HFFc6 (cell line): ENCODE measurements around the gene LOXHD1. TPM values are rescaled to one million over a fixed set of nuclear protein-coding genes. Genes with fewer than 3 reads are reported as not detected.

Experiments
- DNase-seq: peaks from one replicate; pipeline ENCODE4 v3.0.0-alpha.2; 2018
- H3K27ac Mint-ChIP-seq: 2 replicates; pipeline ENCODE4 v1.8.0; 2020; ENCODE audit warnings: mild to moderate bottlenecking, mixed read lengths
- H3K27me3 Mint-ChIP-seq: 2 replicates; pipeline ENCODE4 v1.8.0; 2021; ENCODE audit warnings: mild to moderate bottlenecking, moderate library complexity, mixed read lengths; ENCODE audit not compliant: insufficient read depth
- H3K36me3 Mint-ChIP-seq: 2 replicates; pipeline ENCODE4 v1.8.0; 2021; ENCODE audit warnings: low read depth, mixed read lengths
- H3K4me1 Mint-ChIP-seq: 2 replicates; pipeline ENCODE4 v1.8.0; 2020; ENCODE audit warnings: low read depth, mixed read lengths
- H3K4me3 Mint-ChIP-seq: 2 replicates; pipeline ENCODE4 v1.8.0; 2020; ENCODE audit warnings: mild to moderate bottlenecking, moderate library complexity, mixed read lengths
- H3K9me3 Mint-ChIP-seq: 2 replicates; pipeline ENCODE4 v1.8.0; 2020; ENCODE audit warnings: mild to moderate bottlenecking, mixed read lengths
- total RNA-seq, 6 experiments: library from RNA; stranded (reverse); fragmentation: NEBNext Ultra II Directional; extraction: Animal tissue kit (Norgen Biotek cat#: 25700); gene quantifications; 2 replicates in 1 of 6; 3 replicates in 5 of 6; pipeline ENCODE4 v1.2.3, GENCODE V29; 2021
- TF ChIP-seq, protein P1 (sequence below): fragments of 200-600 bp; sonication (generic); IDR thresholded peaks from 2 replicates; pipeline ENCODE4 v1.5.0; 2021; ENCODE audit warnings: antibody characterized with exemption, mild to moderate bottlenecking

The LOXHD1 gene
- total RNA-seq, 6 experiments from 2014 or later = not detected

DNA sequence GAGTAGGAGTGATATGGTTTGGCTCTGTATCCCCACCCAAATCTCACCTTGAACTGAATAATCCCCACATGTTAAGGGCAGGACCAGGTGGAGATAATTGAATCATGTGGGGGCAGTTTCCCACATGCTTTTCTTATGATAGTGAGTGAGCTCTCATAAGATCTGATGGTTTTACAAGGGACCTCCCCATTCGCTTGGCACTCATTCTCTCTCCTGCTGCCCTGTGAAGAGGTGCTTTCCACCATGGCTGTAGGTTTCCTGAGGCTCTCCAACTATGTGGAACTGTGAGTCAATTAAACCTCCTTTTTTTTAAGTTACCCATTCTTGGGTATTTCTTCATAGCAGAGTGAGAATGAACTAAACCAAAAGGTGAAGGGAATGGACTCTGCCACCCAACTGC is 207.5 kb downstream of the LOXHD1 start:
- Mint-ChIP-seq H3K27me3 (peaks cover 9% of the 10 kb centered on the region), H3K36me3 (no peaks in the 10 kb centered on the region), H3K4me1 (peaks cover 6% of the 10 kb centered on the region; the same call in 1 of the 2 replicates), H3K27ac (no peak overlapping the region), H3K4me3 (no peak overlapping the region), H3K9me3 (no peaks in the 10 kb centered on the region)
- TF ChIP-seq, protein P1, sequence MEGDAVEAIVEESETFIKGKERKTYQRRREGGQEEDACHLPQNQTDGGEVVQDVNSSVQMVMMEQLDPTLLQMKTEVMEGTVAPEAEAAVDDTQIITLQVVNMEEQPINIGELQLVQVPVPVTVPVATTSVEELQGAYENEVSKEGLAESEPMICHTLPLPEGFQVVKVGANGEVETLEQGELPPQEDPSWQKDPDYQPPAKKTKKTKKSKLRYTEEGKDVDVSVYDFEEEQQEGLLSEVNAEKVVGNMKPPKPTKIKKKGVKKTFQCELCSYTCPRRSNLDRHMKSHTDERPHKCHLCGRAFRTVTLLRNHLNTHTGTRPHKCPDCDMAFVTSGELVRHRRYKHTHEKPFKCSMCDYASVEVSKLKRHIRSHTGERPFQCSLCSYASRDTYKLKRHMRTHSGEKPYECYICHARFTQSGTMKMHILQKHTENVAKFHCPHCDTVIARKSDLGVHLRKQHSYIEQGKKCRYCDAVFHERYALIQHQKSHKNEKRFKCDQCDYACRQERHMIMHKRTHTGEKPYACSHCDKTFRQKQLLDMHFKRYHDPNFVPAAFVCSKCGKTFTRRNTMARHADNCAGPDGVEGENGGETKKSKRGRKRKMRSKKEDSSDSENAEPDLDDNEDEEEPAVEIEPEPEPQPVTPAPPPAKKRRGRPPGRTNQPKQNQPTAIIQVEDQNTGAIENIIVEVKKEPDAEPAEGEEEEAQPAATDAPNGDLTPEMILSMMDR = no peak
- no peak for DNase-seq

GRCh38 chr18:46449033-46449432 is 208.0 kb downstream of the LOXHD1 start:
- no peaks in the 10 kb centered on the region for H3K36me3 Mint-ChIP-seq

DNA sequence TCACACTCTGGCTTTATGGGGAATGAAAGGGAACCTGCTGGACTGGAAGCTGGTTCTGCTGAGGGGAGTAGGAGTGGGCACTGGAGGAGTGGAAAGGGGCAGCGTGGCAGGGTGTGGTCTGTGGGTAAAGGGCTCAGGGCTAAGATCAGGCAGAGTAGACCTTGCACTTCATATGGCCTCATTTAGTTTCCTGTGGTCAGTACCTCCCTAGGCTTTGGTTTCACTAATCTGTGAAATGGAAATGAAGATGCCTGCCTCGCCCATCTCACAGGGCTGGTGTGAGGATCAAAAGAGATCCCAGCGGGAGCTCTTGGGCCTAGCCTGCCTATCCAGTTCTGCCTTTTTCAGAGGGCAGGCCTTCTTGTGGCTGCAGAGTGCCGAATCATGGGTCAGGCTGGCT is 208.7 kb downstream of the LOXHD1 start:
- no peaks in the 10 kb centered on the region for H3K9me3 Mint-ChIP-seq
- no peak overlapping the region for H3K4me3 Mint-ChIP-seq
- no peaks in the 10 kb centered on the region for H3K36me3 Mint-ChIP-seq
- no peak for DNase-seq
- H3K27me3 Mint-ChIP-seq = peaks cover 9% of the 10 kb centered on the region
- peaks cover 6% of the 10 kb centered on the region; the same call in 1 of the 2 replicates for H3K4me1 Mint-ChIP-seq
- TF ChIP-seq, protein P1 = no peak
- no peak overlapping the region for H3K27ac Mint-ChIP-seq

More at GRCh38 chr18:46449033-46449432, 208.0 kb downstream of the LOXHD1 start:
- TF ChIP-seq, protein P1 = no peak
- Mint-ChIP-seq H3K9me3 (no peaks in the 10 kb centered on the region), H3K27ac (no peak overlapping the region), H3K4me1 (peaks cover 6% of the 10 kb centered on the region; the same call in 1 of the 2 replicates), H3K4me3 (no peak overlapping the region), H3K27me3 (peaks cover 9% of the 10 kb centered on the region)
- peak; percentile 10 for DNase-seq

GRCh38 chr18:46447792-46448191 is 209.2 kb downstream of the LOXHD1 start:
- Mint-ChIP-seq H3K4me3 (no peak overlapping the region), H3K27ac (no peak overlapping the region), H3K4me1 (peaks cover 2% of the 10 kb centered on the region; the same call in 1 of the 2 replicates), H3K27me3 (peaks cover 9% of the 10 kb centered on the region), H3K36me3 (no peaks in the 10 kb centered on the region), H3K9me3 (no peaks in the 10 kb centered on the region)
- TF ChIP-seq, protein P1 = no peak
- DNase-seq = no peak

GRCh38 chr18:46447323-46447722 is 209.7 kb downstream of the LOXHD1 start:
- H3K9me3 Mint-ChIP-seq = no peaks in the 10 kb centered on the region
- no peaks in the 10 kb centered on the region for H3K36me3 Mint-ChIP-seq
- H3K4me3 Mint-ChIP-seq = no peak overlapping the region
- TF ChIP-seq, protein P1 = no peak
- no peak for DNase-seq
- H3K27me3 Mint-ChIP-seq = peaks cover 9% of the 10 kb centered on the region
- no peaks in the 10 kb centered on the region for H3K4me1 Mint-ChIP-seq
- H3K27ac Mint-ChIP-seq = no peak overlapping the region
